PC-9 (cell line): ENCODE measurements around the gene JMJD8. TPM values are rescaled to one million over a fixed set of nuclear protein-coding genes. Genes with fewer than 3 reads are reported as not detected.

ENCODE experiments used
- BruUV-seq: library from RNA; stranded (reverse); fragments of 400-500 nt; replicated peaks from 2 replicates; lab custom pipeline; 2021; lab: Mats Ljungman, UMichigan
- CTCF ChIA-PET: fragments of 300-600 bp; sonication (Branson Sonifier 250); formaldehyde crosslinking; loops from one replicate; lab custom pipeline; 2022; ENCODE audit warnings: antibody characterized with exemption; lab: Charles Lee
- POLR2A ChIA-PET: fragments of 300-600 bp; sonication (Branson Sonifier 250); formaldehyde crosslinking; loops from one replicate; lab custom pipeline; 2022; ENCODE audit warnings: antibody characterized with exemption; ENCODE audit not compliant: unreplicated experiment; lab: Charles Lee
- DNase-seq, 2 experiments: peaks; one replicate each; pipeline versions ENCODE4 v3.0.0 to v3.0.0-alpha.2; 2015 to 2022; ENCODE audit warnings: mixed read lengths in 1 of 2
- H2AFZ ChIP-seq: fragments of 200-600 bp; sonication (generic); 2 replicates; pipeline ENCODE4 v1.8.1; 2017; ENCODE audit warnings: antibody characterized with exemption
- H3F3A ChIP-seq: fragments of 200-600 bp; sonication (generic); 2 replicates; pipeline ENCODE4 v1.8.1; 2017; ENCODE audit warnings: antibody characterized with exemption, mild to moderate bottlenecking, low read depth; ENCODE audit not compliant: insufficient read depth
- H3K27ac ChIP-seq: fragments of 200-600 bp; sonication (generic); 2 replicates; pipeline ENCODE4 v1.6.1; 2016; ENCODE audit warnings: mixed run types
- H3K27me3 ChIP-seq: fragments of 200-600 bp; sonication (generic); 2 replicates; pipeline ENCODE4 v1.6.1; 2016; ENCODE audit warnings: low read depth, mixed run types; ENCODE audit not compliant: insufficient read depth
- H3K36me3 ChIP-seq: fragments of 200-600 bp; sonication (generic); 2 replicates; pipeline ENCODE4 v1.6.1; 2016; ENCODE audit warnings: low read depth, mixed run types
- H3K4me1 ChIP-seq: fragments of 200-600 bp; sonication (generic); replicated peaks from 2 replicates; pipeline ENCODE4 v1.6.1; 2016; ENCODE audit warnings: mixed run types; ENCODE audit not compliant: insufficient read depth
- H3K4me2 ChIP-seq: fragments of 200-600 bp; sonication (generic); 2 replicates; pipeline ENCODE4 v1.6.1; 2017; ENCODE audit warnings: mixed run types
- H3K4me3 ChIP-seq: fragments of 200-600 bp; sonication (generic); 2 replicates; pipeline ENCODE4 v1.6.1; 2016; ENCODE audit warnings: mixed run types
- H3K79me2 ChIP-seq: fragments of 200-600 bp; sonication (generic); 2 replicates; pipeline ENCODE4 v1.6.1; 2017; ENCODE audit warnings: low read depth, mixed run types
- H3K9me2 ChIP-seq: fragments of 200-600 bp; sonication (generic); 2 replicates; pipeline ENCODE4 v1.8.1; 2017; ENCODE audit warnings: mild to moderate bottlenecking; ENCODE audit not compliant: insufficient read depth
- H3K9me3 ChIP-seq: fragments of 200-600 bp; sonication (generic); 2 replicates; pipeline ENCODE4 v1.8.1; 2016; ENCODE audit warnings: low read depth; ENCODE audit not compliant: insufficient read depth
- H4K20me1 ChIP-seq: fragments of 200-600 bp; sonication (generic); 2 replicates; pipeline ENCODE4 v1.8.1; 2017; ENCODE audit not compliant: insufficient read depth
- EZH2 ChIP-seq: fragments of 200-600 bp; sonication (generic); IDR thresholded peaks from 2 replicates; pipeline ENCODE4 v1.8.0; 2017; ENCODE audit warnings: antibody characterized with exemption, low read depth
- intact Hi-C: fragments of 100-400 bp; cut with micrococcal nuclease; formaldehyde crosslinking; loops from one replicate; pipeline ENCODE4 v1.10.0; 2022; ENCODE audit not compliant: unreplicated experiment
- total RNA-seq: library from RNA; stranded (reverse); gene quantifications from 2 replicates; pipeline ENCODE4 v1.2.3, GENCODE V29; 2021
- TF ChIP-seq, protein P1 (sequence below): fragments of 200-600 bp; sonication (generic); conservative IDR thresholded peaks from 2 replicates; pipeline ENCODE4 v1.6.1; 2017; ENCODE audit warnings: mixed run types, antibody characterized with exemption, mild to moderate bottlenecking, moderate library complexity

JMJD8 gene
- total RNA-seq, 1 experiment from 2014 or later = 57.4 TPM

GRCh38 chr16:651844-652243 is 32.3 kb downstream of the JMJD8 start:
- no peaks in the 10 kb centered on the region for H3K27me3 ChIP-seq
- no peak overlapping the region for H3K4me2 ChIP-seq
- H2AFZ ChIP-seq = no peak overlapping the region
- intact Hi-C loops = no loop called here
- no peak overlapping the region for H3K27ac ChIP-seq
- peaks cover 30% of the 10 kb centered on the region for H3K79me2 ChIP-seq
- TF ChIP-seq, protein P1, sequence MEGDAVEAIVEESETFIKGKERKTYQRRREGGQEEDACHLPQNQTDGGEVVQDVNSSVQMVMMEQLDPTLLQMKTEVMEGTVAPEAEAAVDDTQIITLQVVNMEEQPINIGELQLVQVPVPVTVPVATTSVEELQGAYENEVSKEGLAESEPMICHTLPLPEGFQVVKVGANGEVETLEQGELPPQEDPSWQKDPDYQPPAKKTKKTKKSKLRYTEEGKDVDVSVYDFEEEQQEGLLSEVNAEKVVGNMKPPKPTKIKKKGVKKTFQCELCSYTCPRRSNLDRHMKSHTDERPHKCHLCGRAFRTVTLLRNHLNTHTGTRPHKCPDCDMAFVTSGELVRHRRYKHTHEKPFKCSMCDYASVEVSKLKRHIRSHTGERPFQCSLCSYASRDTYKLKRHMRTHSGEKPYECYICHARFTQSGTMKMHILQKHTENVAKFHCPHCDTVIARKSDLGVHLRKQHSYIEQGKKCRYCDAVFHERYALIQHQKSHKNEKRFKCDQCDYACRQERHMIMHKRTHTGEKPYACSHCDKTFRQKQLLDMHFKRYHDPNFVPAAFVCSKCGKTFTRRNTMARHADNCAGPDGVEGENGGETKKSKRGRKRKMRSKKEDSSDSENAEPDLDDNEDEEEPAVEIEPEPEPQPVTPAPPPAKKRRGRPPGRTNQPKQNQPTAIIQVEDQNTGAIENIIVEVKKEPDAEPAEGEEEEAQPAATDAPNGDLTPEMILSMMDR = no peak
- no peak for TF ChIP-seq EZH2
- CTCF ChIA-PET = no interaction called here
- H3F3A ChIP-seq = peaks cover 10% of the 10 kb centered on the region; the same call in 1 of the 2 replicates
- H3K9me2 ChIP-seq = no peaks in the 10 kb centered on the region
- H3K4me3 ChIP-seq = no peak overlapping the region
- peaks cover 26% of the 10 kb centered on the region for H3K4me1 ChIP-seq
- peaks cover 4% of the 10 kb centered on the region; the same call in 1 of the 2 replicates for H4K20me1 ChIP-seq
- DNase-seq = no peak
- POLR2A ChIA-PET = no interaction called here
- H3K36me3 ChIP-seq = no peaks in the 10 kb centered on the region
- H3K9me3 ChIP-seq = no peaks in the 10 kb centered on the region
- BruUV-seq = no TSS peak

- H3K27me3 ChIP-seq = no peaks in the 10 kb centered on the region
- H2AFZ ChIP-seq = peak overlapping the region; percentile 90
- no TSS peak for BruUV-seq
- peaks cover 48% of the 10 kb centered on the region for H3K79me2 ChIP-seq
- intact Hi-C loops = loop anchor here (1.0 to 10.0 kb wide), 3 partner anchors 56 to 265 kb away; partner anchors contain the start of genes CAPN15 and PGAP6
- H3K36me3 ChIP-seq = no peaks in the 10 kb centered on the region
- CTCF ChIA-PET = interaction anchor here (0.7 kb wide), 1 partner anchor 27 kb away, joined by 7 read pairs; no protein-coding TSS in a partner anchor
- H3K4me2 ChIP-seq = peak overlapping the region; percentile 92
- H3K4me1 ChIP-seq = peaks cover 48% of the 10 kb centered on the region
- POLR2A ChIA-PET = interaction anchor here (0.7 kb wide), 3 partner anchors 29 to 123 kb away, joined by 3 to 6 read pairs (median 4); no protein-coding TSS in a partner anchor
- H3K27ac ChIP-seq = no peak overlapping the region
- H3K4me3 ChIP-seq = peak overlapping the region; percentile 85
- no peak for TF ChIP-seq EZH2
- TF ChIP-seq, protein P1 = no peak
- no peak for DNase-seq
- no peaks in the 10 kb centered on the region for H3K9me2 ChIP-seq
- H3F3A ChIP-seq = peaks cover 28% of the 10 kb centered on the region
- peaks cover 17% of the 10 kb centered on the region; the same call in 1 of the 2 replicates for H4K20me1 ChIP-seq
- H3K9me3 ChIP-seq = no peaks in the 10 kb centered on the region
Observed at GRCh38 chr16:649631-650030, 34.5 kb downstream of the JMJD8 start.

DNA sequence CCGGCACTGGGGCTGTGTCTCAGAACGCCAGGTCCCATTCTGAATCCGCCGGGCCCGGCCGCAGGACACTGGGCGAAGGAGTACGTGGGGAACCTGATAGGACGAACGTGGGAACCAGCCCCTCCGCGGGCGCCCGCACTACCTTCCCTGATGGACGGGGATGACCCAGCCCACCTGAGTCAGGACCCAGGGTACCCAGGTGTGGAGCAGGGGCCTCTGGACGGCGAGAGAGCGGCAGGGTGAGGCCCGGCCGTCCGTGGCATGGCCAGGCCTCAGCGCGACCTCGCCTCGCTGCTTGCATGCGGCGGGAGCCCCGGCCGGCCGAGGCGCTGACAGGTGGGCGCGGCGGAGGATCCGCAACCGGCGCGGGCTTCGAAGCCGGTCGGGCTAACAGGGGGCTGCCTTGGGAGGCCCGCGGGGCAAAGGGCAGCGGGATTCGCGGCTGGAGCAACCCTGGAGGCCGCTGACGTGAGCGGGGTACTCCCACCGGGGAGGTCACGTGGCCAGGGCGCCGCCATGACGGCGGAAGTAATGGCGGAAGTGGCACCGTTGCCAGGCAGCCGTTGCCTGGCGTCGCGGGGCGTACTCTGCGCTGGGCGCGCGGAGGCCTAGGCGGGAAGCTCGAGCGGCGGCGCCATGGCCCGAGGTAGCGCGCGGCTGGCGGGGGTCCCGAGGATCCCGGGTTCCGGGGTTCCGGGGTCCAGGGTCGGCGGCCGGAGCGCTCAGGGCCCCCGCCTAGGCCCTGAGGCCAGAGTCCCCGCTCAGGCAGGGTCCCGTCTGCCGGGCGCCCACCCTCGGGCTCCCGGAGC is 35.1 kb downstream of the JMJD8 start, which contains the start of gene WDR90:
Gene WDR90, plus strand, starts transcription at position 585 of the 809 bp plus-strand sequence. Its CDS starts 52 bp downstream, at position 637.
- Histone ChIP-seq H3F3A (peaks cover 33% of the 10 kb centered on the region), H2AFZ (peak within 1 kb of the TSS; percentile 90), H3K4me1 (peaks cover 54% of the 10 kb centered on the region), H3K27me3 (no peaks in the 10 kb centered on the region), H3K79me2 (peaks cover 55% of the 10 kb centered on the region), H3K27ac (peak within 1 kb of the TSS; percentile 82), H3K9me2 (no peaks in the 10 kb centered on the region), H3K4me2 (peak within 1 kb of the TSS; percentile 92), H3K36me3 (no peaks in the 10 kb centered on the region), H3K9me3 (no peaks in the 10 kb centered on the region), H3K4me3 (peak within 1 kb of the TSS; percentile 85), H4K20me1 (peaks cover 17% of the 10 kb centered on the region; the same call in 1 of the 2 replicates)
- TF ChIP-seq, protein P1 = no peak
- no peak for TF ChIP-seq EZH2
- intact Hi-C loops = loop anchor here (1.0 to 10.0 kb wide), 3 partner anchors 56 to 264 kb away; partner anchors contain the start of genes CAPN15 and PGAP6
- peak; percentile 84 to 95 for DNase-seq
- BruUV-seq = no TSS peak
- ChIA-PET CTCF (interaction anchor here (0.6 kb wide), 1 partner anchor 262 kb away, joined by 4 read pairs; no protein-coding TSS in a partner anchor), POLR2A (interaction anchor here (0.7 to 1.0 kb wide), 3 partner anchors 30 to 79 kb away, joined by 3 to 5 read pairs (median 4); partner anchors contain the start of gene STUB1)
